Stromal cell of bone marrow (primary cell): ENCODE results near the gene ZNF207.
"Not testable (repeated sequence)": the region's sequence is repeated elsewhere in the genome, so short reads cannot be mapped to it uniquely, and the experiment has no call there.

Experiments used
- DNase-seq: peaks from one replicate; pipeline ENCODE4 v3.0.0-alpha.2; 2012; ENCODE audit warnings: low read depth

Gene ZNF207

GRCh38 chr17:32349854-32350665 is at the start of gene ZNF207:
ZNF207 (plus strand) TSS chr17:32350157; CDS start chr17:32350286, 129 bp downstream.
- DNase-seq = peak; percentile 93

- no peak for DNase-seq
These were observed 47.9 kb upstream of the ZNF207 start for GRCh38 chr17:32302037-32302436.

- no peak for DNase-seq
These were observed 46.9 kb upstream of the ZNF207 start for GRCh38 chr17:32302860-32303649.

- no peak for DNase-seq
These were observed 46.1 kb upstream of the ZNF207 start for GRCh38 chr17:32303781-32304288.

- DNase-seq = no peak
These were observed 44.9 kb upstream of the ZNF207 start for GRCh38 chr17:32305049-32305448.

- DNase-seq = no peak
These were observed 42.3 kb upstream of the ZNF207 start for GRCh38 chr17:32307658-32308057.

GRCh38 chr17:32311028-32311536 is 38.9 kb upstream of the ZNF207 start:
- peak; percentile 11 for DNase-seq

- no peak for DNase-seq
These were observed 35.3 kb upstream of the ZNF207 start for GRCh38 chr17:32314636-32315035.

GRCh38 chr17:32315171-32315570 is 34.8 kb upstream of the ZNF207 start:
- DNase-seq = no peak

GRCh38 chr17:32316653-32317052 is 33.3 kb upstream of the ZNF207 start:
- not testable (repeated sequence) for DNase-seq

- DNase-seq = no peak
These were observed 32.6 kb upstream of the ZNF207 start for GRCh38 chr17:32317353-32317752.

GRCh38 chr17:32318071-32318470 is 31.9 kb upstream of the ZNF207 start:
- DNase-seq = no peak

GRCh38 chr17:32319548-32319905 is 30.4 kb upstream of the ZNF207 start:
- peak; percentile 9 for DNase-seq

GRCh38 chr17:32320080-32320479 is 29.9 kb upstream of the ZNF207 start:
- not testable (repeated sequence) for DNase-seq

GRCh38 chr17:32320847-32321246 is 29.1 kb upstream of the ZNF207 start:
- DNase-seq = no peak

GRCh38 chr17:32323046-32323445 is 26.9 kb upstream of the ZNF207 start:
- no peak for DNase-seq

GRCh38 chr17:32323811-32324491 is 26.0 kb upstream of the ZNF207 start:
- DNase-seq = peak; percentile 15

GRCh38 chr17:32327911-32328310 is 22.0 kb upstream of the ZNF207 start:
- DNase-seq = no peak

- no peak for DNase-seq
These were observed 19.8 kb upstream of the ZNF207 start for GRCh38 chr17:32330147-32330546.

GRCh38 chr17:32331243-32332040 is 18.5 kb upstream of the ZNF207 start:
- DNase-seq = no peak

GRCh38 chr17:32333187-32333586 is 16.8 kb upstream of the ZNF207 start:
- no peak for DNase-seq
